ENCODE results near the gene GALM.
"Not testable (repeated sequence)": the region's sequence is repeated elsewhere in the genome, so short reads cannot be mapped to it uniquely, and the experiment has no call there.

The GALM gene

DNA sequence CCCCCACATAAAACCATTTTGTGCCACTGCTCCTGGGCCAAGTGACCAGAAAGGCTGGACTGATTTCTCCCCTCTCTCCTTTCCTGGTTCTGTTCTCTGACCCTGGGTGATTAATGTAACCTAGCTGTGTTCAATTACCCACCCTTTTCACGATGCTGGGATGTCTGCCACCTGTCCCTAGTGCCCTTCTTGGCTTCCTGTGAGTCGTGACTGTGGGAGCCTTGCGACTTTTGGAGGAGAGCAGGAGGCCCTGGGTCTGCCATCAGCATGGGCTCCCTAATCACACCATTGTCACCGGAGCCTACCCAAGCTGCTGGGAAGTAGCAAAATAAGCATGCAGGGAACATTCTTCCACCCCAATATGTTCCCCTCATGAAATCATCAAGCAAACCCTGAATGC, 47.0 kb downstream of the GALM start:
- Histone ChIP-seq H3K4me2 (ENCODE audit: low read length) (no peak overlapping the region), H3K27ac (ENCODE audit: low read depth, low read length, poor library complexity, severe bottlenecking) (no peak overlapping the region), H3K9me3 (ENCODE audit: low read length) (no peaks in the 10 kb centered on the region), H3K4me1 (ENCODE audit: insufficient read depth, low read length, severe bottlenecking) (peaks cover 19% of the 10 kb centered on the region), H3K27me3 (ENCODE audit: insufficient read depth, low read length) (no peaks in the 10 kb centered on the region), H3K79me2 (ENCODE audit: insufficient read depth, low read length) (no peaks in the 10 kb centered on the region), H3K4me3 (ENCODE audit: low read depth, low read length, poor library complexity, severe bottlenecking) (no peak overlapping the region), H3K36me3 (ENCODE audit: insufficient read depth, low read length) (no peaks in the 10 kb centered on the region), H2AFZ (ENCODE audit: low read length) (no peak overlapping the region), H3K9ac (ENCODE audit: low read length) (no peak overlapping the region), H3K9me2 (ENCODE audit: low read depth, low read length) (no peaks in the 10 kb centered on the region), H3F3A (ENCODE audit: insufficient read depth, low read length) (no peaks in the 10 kb centered on the region), H4K20me1 (ENCODE audit: insufficient read depth, low read length) (no peaks in the 10 kb centered on the region)
- TF ChIP-seq, protein P1, sequence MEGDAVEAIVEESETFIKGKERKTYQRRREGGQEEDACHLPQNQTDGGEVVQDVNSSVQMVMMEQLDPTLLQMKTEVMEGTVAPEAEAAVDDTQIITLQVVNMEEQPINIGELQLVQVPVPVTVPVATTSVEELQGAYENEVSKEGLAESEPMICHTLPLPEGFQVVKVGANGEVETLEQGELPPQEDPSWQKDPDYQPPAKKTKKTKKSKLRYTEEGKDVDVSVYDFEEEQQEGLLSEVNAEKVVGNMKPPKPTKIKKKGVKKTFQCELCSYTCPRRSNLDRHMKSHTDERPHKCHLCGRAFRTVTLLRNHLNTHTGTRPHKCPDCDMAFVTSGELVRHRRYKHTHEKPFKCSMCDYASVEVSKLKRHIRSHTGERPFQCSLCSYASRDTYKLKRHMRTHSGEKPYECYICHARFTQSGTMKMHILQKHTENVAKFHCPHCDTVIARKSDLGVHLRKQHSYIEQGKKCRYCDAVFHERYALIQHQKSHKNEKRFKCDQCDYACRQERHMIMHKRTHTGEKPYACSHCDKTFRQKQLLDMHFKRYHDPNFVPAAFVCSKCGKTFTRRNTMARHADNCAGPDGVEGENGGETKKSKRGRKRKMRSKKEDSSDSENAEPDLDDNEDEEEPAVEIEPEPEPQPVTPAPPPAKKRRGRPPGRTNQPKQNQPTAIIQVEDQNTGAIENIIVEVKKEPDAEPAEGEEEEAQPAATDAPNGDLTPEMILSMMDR (IDR thresholded peaks at IDR 0.05; ENCODE audit: low read length) = no peak
- no peak for TF ChIP-seq EZH2 (IDR thresholded peaks at IDR 0.05; ENCODE audit: borderline replicate concordance, low read length)

DNA sequence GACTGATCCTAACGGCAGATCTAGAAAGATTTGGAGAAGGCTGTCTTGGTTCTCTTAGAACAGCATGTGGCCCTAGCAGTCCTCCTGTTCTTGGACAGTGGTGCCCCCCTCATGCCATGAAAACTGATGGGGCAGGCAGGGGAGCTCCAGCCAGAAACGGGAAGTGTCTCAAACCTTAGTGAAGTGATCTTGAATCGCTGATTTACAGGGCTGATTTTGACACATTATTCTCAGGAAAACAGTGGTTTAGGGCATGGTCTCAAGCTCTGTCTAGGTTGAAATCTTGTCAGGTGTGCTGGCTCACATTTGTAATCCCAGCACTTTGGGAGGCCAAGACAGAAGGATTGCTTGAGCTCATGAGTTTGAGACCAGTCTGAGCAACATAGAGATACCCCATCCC, 47.4 kb downstream of the GALM start:
- no peak overlapping the region for H3K27ac ChIP-seq (ENCODE audit: low read depth, low read length, poor library complexity, severe bottlenecking)
- H3K27me3 ChIP-seq (ENCODE audit: insufficient read depth, low read length) = no peaks in the 10 kb centered on the region
- H3F3A ChIP-seq (ENCODE audit: insufficient read depth, low read length) = no peaks in the 10 kb centered on the region
- TF ChIP-seq, protein P1 (IDR thresholded peaks at IDR 0.05; ENCODE audit: low read length) = no peak
- TF ChIP-seq EZH2 (IDR thresholded peaks at IDR 0.05; ENCODE audit: borderline replicate concordance, low read length) = no peak
- no peaks in the 10 kb centered on the region for H4K20me1 ChIP-seq (ENCODE audit: insufficient read depth, low read length)
- H3K9me2 ChIP-seq (ENCODE audit: low read depth, low read length) = no peaks in the 10 kb centered on the region
- H3K9me3 ChIP-seq (ENCODE audit: low read length) = no peaks in the 10 kb centered on the region
- no peak overlapping the region for H2AFZ ChIP-seq (ENCODE audit: low read length)
- H3K79me2 ChIP-seq (ENCODE audit: insufficient read depth, low read length) = no peaks in the 10 kb centered on the region
- no peak overlapping the region for H3K4me3 ChIP-seq (ENCODE audit: low read depth, low read length, poor library complexity, severe bottlenecking)
- H3K4me1 ChIP-seq (ENCODE audit: insufficient read depth, low read length, severe bottlenecking) = peaks cover 19% of the 10 kb centered on the region
- no peak overlapping the region for H3K9ac ChIP-seq (ENCODE audit: low read length)
- no peaks in the 10 kb centered on the region for H3K36me3 ChIP-seq (ENCODE audit: insufficient read depth, low read length)
- H3K4me2 ChIP-seq (ENCODE audit: low read length) = no peak overlapping the region

DNA sequence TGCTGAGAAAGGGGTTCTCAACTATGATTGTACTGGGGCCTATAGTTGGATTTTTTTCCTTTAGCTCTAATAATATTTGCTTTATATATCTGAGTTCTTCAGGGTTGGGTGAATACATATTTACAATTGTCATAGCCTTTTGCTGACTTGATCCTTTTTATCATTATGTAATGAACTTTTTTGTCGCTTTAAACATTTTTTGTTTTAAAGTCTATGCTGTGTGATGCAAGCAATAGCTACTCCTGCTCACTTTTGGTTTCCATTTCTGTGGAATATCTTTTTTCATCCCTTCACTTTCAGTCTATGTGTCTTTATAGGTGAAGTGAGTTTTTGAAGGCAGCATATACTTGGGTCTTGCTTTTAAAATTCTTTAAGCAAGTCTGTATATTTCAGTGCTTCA, 49.0 kb downstream of the GALM start:
- H3K9me2 ChIP-seq (ENCODE audit: low read depth, low read length); H3K4me2 ChIP-seq (ENCODE audit: low read length); H4K20me1 ChIP-seq (ENCODE audit: insufficient read depth, low read length); H3K4me1 ChIP-seq (ENCODE audit: insufficient read depth, low read length, severe bottlenecking); H2AFZ ChIP-seq (ENCODE audit: low read length); H3K27ac ChIP-seq (ENCODE audit: low read depth, low read length, poor library complexity, severe bottlenecking); H3K4me3 ChIP-seq (ENCODE audit: low read depth, low read length, poor library complexity, severe bottlenecking); H3F3A ChIP-seq (ENCODE audit: insufficient read depth, low read length); H3K79me2 ChIP-seq (ENCODE audit: insufficient read depth, low read length); H3K36me3 ChIP-seq (ENCODE audit: insufficient read depth, low read length); H3K9me3 ChIP-seq (ENCODE audit: low read length); H3K27me3 ChIP-seq (ENCODE audit: insufficient read depth, low read length); H3K9ac ChIP-seq (ENCODE audit: low read length): not testable (repeated sequence)

DNA sequence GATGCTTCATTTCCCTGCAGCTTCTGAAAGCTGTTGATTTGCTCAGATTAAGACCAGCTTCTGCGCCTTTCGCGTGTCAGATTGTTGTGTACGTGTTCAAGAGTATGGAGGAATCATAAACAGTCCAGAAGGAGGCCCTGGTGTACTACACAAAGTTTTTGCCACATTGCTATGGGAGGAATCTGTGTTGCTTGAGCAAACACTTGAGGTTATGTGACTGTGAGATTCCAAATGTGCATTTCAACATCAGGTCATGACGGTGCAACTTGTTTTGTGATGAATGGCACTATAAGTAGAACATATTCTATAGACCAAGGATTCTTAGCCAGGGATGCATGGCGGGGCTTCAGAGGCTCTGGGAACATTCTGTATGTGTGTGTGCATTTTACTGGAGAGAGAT, 50.3 kb downstream of the GALM start:
- H3K9ac ChIP-seq (ENCODE audit: low read length) = no peak overlapping the region
- no peaks in the 10 kb centered on the region for H3K79me2 ChIP-seq (ENCODE audit: insufficient read depth, low read length)
- peaks cover 9% of the 10 kb centered on the region for H3K4me1 ChIP-seq (ENCODE audit: insufficient read depth, low read length, severe bottlenecking)
- H3K27ac ChIP-seq (ENCODE audit: low read depth, low read length, poor library complexity, severe bottlenecking) = no peak overlapping the region
- no peaks in the 10 kb centered on the region for H3K9me3 ChIP-seq (ENCODE audit: low read length)
- H3K9me2 ChIP-seq (ENCODE audit: low read depth, low read length) = no peaks in the 10 kb centered on the region
- H3K4me2 ChIP-seq (ENCODE audit: low read length) = no peak overlapping the region
- H3K27me3 ChIP-seq (ENCODE audit: insufficient read depth, low read length) = no peaks in the 10 kb centered on the region
- no peaks in the 10 kb centered on the region for H3F3A ChIP-seq (ENCODE audit: insufficient read depth, low read length)
- no peaks in the 10 kb centered on the region for H4K20me1 ChIP-seq (ENCODE audit: insufficient read depth, low read length)
- no peaks in the 10 kb centered on the region for H3K36me3 ChIP-seq (ENCODE audit: insufficient read depth, low read length)
- TF ChIP-seq EZH2 (IDR thresholded peaks at IDR 0.05; ENCODE audit: borderline replicate concordance, low read length) = no peak
- TF ChIP-seq, protein P1 (IDR thresholded peaks at IDR 0.05; ENCODE audit: low read length) = no peak
- H2AFZ ChIP-seq (ENCODE audit: low read length) = no peak overlapping the region
- no peak overlapping the region for H3K4me3 ChIP-seq (ENCODE audit: low read depth, low read length, poor library complexity, severe bottlenecking)
